ENCODE measurements around the gene F2R. TPM values are rescaled to one million over a fixed set of nuclear protein-coding genes. Genes with fewer than 3 reads are reported as not detected.

F2R gene
- total RNA-seq, 4 donors from 2014 or later: 5.0 to 11.4 (median 8.5) TPM

DNA sequence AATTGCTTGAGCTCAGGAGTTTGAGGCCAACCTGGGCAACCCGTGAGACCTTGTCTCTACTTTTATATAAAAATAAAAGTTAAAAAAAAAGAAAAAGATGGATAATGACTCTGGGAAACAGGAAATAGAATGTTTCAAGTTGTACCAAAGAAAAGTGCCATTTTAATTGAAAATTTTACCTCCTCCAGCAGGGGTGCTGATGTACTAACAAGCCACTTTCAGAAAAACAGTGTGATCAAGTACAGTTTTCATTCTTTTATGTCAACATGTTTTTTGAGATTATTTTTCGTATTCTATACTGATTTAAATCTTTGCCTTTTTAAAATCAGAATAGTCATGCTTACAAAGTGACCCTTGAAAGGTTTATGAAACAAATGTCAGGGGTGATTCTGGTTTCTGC, 30.8 kb downstream of the F2R start:
- no peaks in the 10 kb centered on the region for H3K36me3 ChIP-seq
- no peaks in the 10 kb centered on the region for H3K9me3 ChIP-seq
- H3K27ac ChIP-seq: no peak overlapping the region
- no peak for DNase-seq
- H3K27me3 ChIP-seq: no peaks in the 10 kb centered on the region
- H3K4me1 ChIP-seq: no peaks in the 10 kb centered on the region
- TF ChIP-seq CTCF (IDR thresholded peaks at IDR 0.05): no peak
- no peak for TF ChIP-seq POLR2A (IDR thresholded peaks at IDR 0.05)
- no peak overlapping the region for H3K4me3 ChIP-seq

GRCh38 chr5:76747706-76748105, 31.8 kb downstream of the F2R start:
- no peak overlapping the region for H3K4me3 ChIP-seq
- no peaks in the 10 kb centered on the region for H3K4me1 ChIP-seq
- no peak for TF ChIP-seq POLR2A (IDR thresholded peaks at IDR 0.05)
- TF ChIP-seq CTCF (IDR thresholded peaks at IDR 0.05): no peak

DNA sequence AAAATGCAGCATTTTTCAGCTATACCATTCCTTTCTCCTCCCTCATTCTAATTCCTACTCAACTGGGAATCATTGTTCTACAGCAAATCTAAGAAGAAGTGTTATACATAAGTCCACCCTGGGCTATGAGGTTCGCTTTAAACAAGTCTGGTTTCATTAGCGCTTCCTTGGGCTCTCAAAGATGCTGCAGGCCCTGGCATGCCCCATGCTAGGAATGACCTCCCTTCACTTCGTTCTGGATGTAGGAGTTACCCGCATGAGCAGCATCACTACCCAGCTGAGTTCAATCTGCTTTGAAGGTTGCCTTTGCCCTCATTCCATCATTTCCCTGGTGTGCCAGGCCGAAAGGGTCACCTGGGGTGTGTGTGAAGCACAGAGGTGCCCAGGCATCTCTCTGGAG, 35.4 kb downstream of the F2R start:
- Histone ChIP-seq H3K36me3 (no peaks in the 10 kb centered on the region), H3K27ac (no peak overlapping the region), H3K4me3 (no peak overlapping the region), H3K27me3 (no peaks in the 10 kb centered on the region), H3K4me1 (no peaks in the 10 kb centered on the region), H3K9me3 (no peaks in the 10 kb centered on the region)
- TF ChIP-seq POLR2A (IDR thresholded peaks at IDR 0.05): no peak
- TF ChIP-seq CTCF (IDR thresholded peaks at IDR 0.05): no peak
- DNase-seq: no peak

More at GRCh38 chr5:76747706-76748105, 31.8 kb downstream of the F2R start:
- no peak for DNase-seq
- no peaks in the 10 kb centered on the region for H3K27me3 ChIP-seq
- no peaks in the 10 kb centered on the region for H3K9me3 ChIP-seq
- no peak overlapping the region for H3K27ac ChIP-seq
- H3K36me3 ChIP-seq: no peaks in the 10 kb centered on the region

GRCh38 chr5:76754668-76755078, 38.7 kb downstream of the F2R start:
- Histone ChIP-seq H3K27ac (no peak overlapping the region), H3K27me3 (no peaks in the 10 kb centered on the region), H3K36me3 (no peaks in the 10 kb centered on the region), H3K4me1 (no peaks in the 10 kb centered on the region), H3K4me3 (no peak overlapping the region), H3K9me3 (no peaks in the 10 kb centered on the region)
- TF ChIP-seq CTCF (IDR thresholded peaks at IDR 0.05) (no peak), POLR2A (IDR thresholded peaks at IDR 0.05) (no peak)
- DNase-seq: no peak

DNA sequence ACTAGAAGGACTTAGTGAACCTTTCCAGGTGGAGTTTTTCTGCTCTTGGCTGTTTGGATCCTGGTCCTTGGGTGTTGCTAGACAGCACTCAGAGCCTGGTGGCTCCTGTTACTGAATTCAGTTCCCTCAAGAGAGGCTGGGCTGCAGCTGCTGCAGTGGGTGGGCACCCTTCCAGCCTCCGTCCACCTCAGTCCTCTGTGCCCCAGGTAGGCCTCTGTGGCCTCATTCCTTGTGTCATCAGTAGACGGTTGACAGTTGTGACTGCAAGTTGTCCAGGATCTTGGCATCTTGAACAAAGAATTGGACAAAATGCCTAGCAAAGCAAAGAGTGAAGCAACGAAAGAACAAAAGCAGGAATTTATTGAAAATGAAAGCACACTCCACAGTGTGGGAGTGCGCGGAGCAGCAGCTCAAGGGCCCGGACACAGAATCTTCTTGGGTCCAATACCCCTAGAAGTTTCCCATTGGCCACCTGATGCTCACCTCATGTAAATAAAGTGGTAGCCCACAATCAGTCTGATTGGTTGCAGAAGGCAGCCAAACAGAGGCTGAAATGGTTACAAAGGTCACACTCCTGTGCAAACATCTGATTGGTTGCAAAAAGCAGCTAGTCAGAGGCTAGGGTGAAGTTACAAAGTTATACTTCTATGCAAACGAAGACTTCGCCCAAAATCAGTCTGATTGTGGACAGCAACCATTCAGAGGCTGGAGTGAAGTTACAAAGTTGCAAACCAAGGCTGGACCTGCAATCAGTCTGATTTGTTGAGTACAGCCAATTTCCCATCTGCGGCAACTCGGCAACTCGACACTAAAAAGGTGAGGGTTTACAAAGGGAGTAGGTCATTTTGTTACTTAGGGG, 40.1 kb downstream of the F2R start:
- Histone ChIP-seq H3K27ac (no peak overlapping the region), H3K36me3 (no peaks in the 10 kb centered on the region), H3K27me3 (no peaks in the 10 kb centered on the region), H3K4me1 (no peaks in the 10 kb centered on the region), H3K4me3 (no peak overlapping the region), H3K9me3 (no peaks in the 10 kb centered on the region)
- no peak for DNase-seq
- TF ChIP-seq CTCF (IDR thresholded peaks at IDR 0.05): no peak
- TF ChIP-seq POLR2A (IDR thresholded peaks at IDR 0.05): no peak
